ENCODE measurements around the gene EN2. TPM values are rescaled to one million over a fixed set of nuclear protein-coding genes. Genes with fewer than 3 reads are reported as not detected.

Gene EN2
- total RNA-seq, 1 experiment from 2014 or later: 0.07 TPM

GRCh38 chr7:155448632-155449007 lies 9.3 kb upstream of the EN2 start:
- no peaks in the 10 kb centered on the region for H3K9me3 ChIP-seq (ENCODE audit: control insufficient read depth, low read depth, low read length)
- no peaks in the 10 kb centered on the region; a peak in 1 of 7 replicates for H3K36me3 Mint-ChIP-seq (ENCODE audit: insufficient read depth in 1 of 3, low read depth in 3 of 3)
- H2AK5ac ChIP-seq (ENCODE audit: insufficient read length, low read length): no peak overlapping the region
- H3K4me1 ChIP-seq (ENCODE audit: insufficient read depth, low read length): no peaks in the 10 kb centered on the region
- no peak overlapping the region for H3K9ac ChIP-seq (ENCODE audit: extremely low read depth, insufficient read length, low read length)
- no peaks in the 10 kb centered on the region for H3K79me1 ChIP-seq (ENCODE audit: insufficient read depth, low read depth, low read length, poor library complexity, severe bottlenecking)
- H4K91ac ChIP-seq (ENCODE audit: insufficient read length, low read depth, low read length): no peak overlapping the region
- H3K79me2 ChIP-seq (ENCODE audit: insufficient read depth, low read length): no peaks in the 10 kb centered on the region
- peaks cover 9% of the 10 kb centered on the region for H3K23me2 ChIP-seq (ENCODE audit: insufficient read length, low read depth, low read length, poor library complexity, severe bottlenecking)
- no peak overlapping the region for H3T11ph ChIP-seq (ENCODE audit: low read length)
- DNase-seq: no peak
- no peak overlapping the region for H3K14ac ChIP-seq (ENCODE audit: insufficient read depth, low read length)
- WGBS (ENCODE audit: extremely low coverage, insufficient read length, low lambda C conversion rate): no CpG with 5 or more reads among the region's 35 CpGs
- TF ChIP-seq CTCF (conservative IDR thresholded peaks at IDR 0.05): no peak
- H3K56ac ChIP-seq (ENCODE audit: insufficient read length, low read depth, low read length): no peak overlapping the region
- no peak overlapping the region for H3K4ac ChIP-seq (ENCODE audit: low read depth, low read length)
- H2BK20ac ChIP-seq (ENCODE audit: low read depth, low read length, poor library complexity, severe bottlenecking): no peak overlapping the region
- H2BK12ac ChIP-seq (ENCODE audit: insufficient read length, low read depth, low read length): no peak overlapping the region
- no peak overlapping the region for H3K18ac ChIP-seq (ENCODE audit: insufficient read length, low read depth, low read length)
- H3K9me3 Mint-ChIP-seq: peaks cover 0 to 21% of the 10 kb centered on the region in 2 experiments; a peak in 4 of 5 replicates
- H2BK120ac ChIP-seq (ENCODE audit: low read depth, low read length, poor library complexity, severe bottlenecking): no peak overlapping the region
- no peak overlapping the region for H2BK15ac ChIP-seq (ENCODE audit: low read depth, low read length)
- H3K4me2 ChIP-seq (ENCODE audit: insufficient read depth, insufficient read length, low read length): peak overlapping the region; percentile 54
- H3K23ac ChIP-seq (ENCODE audit: insufficient read length, low read depth, low read length): no peak overlapping the region
- no peak overlapping the region for H3K27ac ChIP-seq (ENCODE audit: insufficient read length, low read depth, low read length)
- peaks cover 2 to 20% of the 10 kb centered on the region in 2 experiments; a peak in 2 of 4 replicates for H3K4me1 Mint-ChIP-seq
- H4K5ac ChIP-seq (ENCODE audit: insufficient read length, low read depth, low read length): no peak overlapping the region
- H4K20me1 ChIP-seq (ENCODE audit: control insufficient read depth, insufficient read depth, insufficient read length): peaks cover 3% of the 10 kb centered on the region
- no peak overlapping the region for H2AFZ ChIP-seq (ENCODE audit: low read length)
- H3K27me3 ChIP-seq (ENCODE audit: insufficient read depth, low read length): peaks cover 74% of the 10 kb centered on the region
- peaks cover 100% of the 10 kb centered on the region for H3K27me3 Mint-ChIP-seq (ENCODE audit: low read depth)
- peak overlapping the region in 1 of 2 experiments; percentile 77; a peak in 3 of 5 replicates for H3K4me3 Mint-ChIP-seq
- H4K8ac ChIP-seq (replicated peaks; ENCODE audit: insufficient read length, low read depth, low read length): no peak overlapping the region
- no peak overlapping the region for H3K27ac Mint-ChIP-seq
- no peak overlapping the region for H2BK5ac ChIP-seq (ENCODE audit: insufficient read length, low read length)
